Measurements from ENCODE around the gene SLC1A3.

SLC1A3 gene

GRCh38 chr5:36682499-36682898 lies 76.1 kb downstream of the SLC1A3 start:
- FAIRE-seq, result no peak
- no peak for DNase-seq (ENCODE audit: insufficient read length, low spot score)

- DNase-seq (ENCODE audit: insufficient read length, low spot score) (no peak), FAIRE-seq (no peak)
Observed at GRCh38 chr5:36683821-36684434, 77.5 kb downstream of the SLC1A3 start.

DNA sequence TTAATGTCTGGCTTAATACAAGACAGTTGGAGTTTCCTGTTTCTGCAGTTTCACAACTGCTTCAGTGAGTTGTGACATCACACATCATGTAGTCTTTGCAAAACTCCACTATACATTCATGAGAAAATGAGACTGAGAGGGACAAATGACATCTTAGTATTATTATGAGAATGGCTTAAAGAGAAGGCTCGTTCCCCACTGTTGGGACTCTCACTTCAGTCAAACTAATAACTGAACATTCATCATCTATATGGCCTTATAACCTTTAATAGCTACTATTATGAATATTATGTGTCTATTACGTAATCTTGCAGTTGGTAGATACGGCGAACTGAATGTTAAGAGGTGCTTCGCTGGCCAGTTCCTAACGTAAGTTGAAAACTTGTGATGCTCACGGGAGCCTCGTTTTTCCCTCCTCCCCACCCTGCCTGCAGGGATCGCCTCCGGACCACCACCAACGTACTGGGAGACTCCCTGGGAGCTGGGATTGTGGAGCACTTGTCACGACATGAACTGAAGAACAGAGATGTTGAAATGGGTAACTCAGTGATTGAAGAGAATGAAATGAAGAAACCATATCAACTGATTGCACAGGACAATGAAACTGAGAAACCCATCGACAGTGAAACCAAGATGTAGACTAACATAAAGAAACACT lies 79.4 kb downstream of the SLC1A3 start:
- no peak for FAIRE-seq
- no peak for DNase-seq (ENCODE audit: insufficient read length, low spot score)

GRCh38 chr5:36686881-36687280 lies 80.5 kb downstream of the SLC1A3 start:
- FAIRE-seq, result no peak

DNA sequence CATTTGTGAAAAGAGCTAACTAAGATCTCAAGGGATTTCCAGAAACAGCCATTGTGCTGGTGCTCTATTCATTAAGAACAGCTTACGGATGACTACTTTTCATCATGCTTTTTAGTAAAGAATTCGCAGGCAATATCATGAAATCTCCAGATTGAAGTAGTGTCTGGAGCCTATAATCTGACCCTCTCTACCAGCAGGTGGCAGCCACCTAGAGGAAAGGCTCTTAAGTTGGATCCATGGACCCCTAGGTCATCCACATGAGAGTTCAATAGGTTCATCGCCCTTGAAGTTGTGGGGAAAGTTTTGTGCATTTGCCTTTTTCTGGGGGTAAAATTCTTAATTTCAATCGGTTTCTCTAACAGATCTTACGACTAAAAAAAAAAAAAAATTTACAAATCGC lies 82.3 kb downstream of the SLC1A3 start:
- FAIRE-seq, result no peak
- peak; percentile 35 for DNase-seq (ENCODE audit: insufficient read length, low spot score)

More at GRCh38 chr5:36686881-36687280, 80.5 kb downstream of the SLC1A3 start:
- no peak for DNase-seq (ENCODE audit: insufficient read length, low spot score)

DNA sequence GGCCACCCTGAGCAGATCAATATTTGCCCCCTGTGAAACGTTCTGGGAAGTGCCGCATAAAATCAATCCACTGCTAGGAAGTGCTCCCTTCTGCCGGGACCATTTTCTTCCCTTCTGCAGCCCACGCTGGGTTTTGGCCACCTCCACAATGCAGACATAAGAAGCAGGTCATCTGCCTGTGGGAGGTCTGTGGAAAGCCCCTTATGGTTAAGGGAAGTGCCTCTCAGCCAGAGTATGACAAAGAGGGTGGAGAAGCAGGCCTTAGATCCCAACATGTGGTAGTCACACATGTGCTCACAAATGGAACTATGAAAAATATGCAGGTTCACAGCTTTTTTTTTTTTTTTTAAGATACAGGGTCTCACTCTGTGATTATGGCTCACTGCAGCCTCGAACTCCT lies 82.8 kb downstream of the SLC1A3 start:
- FAIRE-seq, result no peak

DNA sequence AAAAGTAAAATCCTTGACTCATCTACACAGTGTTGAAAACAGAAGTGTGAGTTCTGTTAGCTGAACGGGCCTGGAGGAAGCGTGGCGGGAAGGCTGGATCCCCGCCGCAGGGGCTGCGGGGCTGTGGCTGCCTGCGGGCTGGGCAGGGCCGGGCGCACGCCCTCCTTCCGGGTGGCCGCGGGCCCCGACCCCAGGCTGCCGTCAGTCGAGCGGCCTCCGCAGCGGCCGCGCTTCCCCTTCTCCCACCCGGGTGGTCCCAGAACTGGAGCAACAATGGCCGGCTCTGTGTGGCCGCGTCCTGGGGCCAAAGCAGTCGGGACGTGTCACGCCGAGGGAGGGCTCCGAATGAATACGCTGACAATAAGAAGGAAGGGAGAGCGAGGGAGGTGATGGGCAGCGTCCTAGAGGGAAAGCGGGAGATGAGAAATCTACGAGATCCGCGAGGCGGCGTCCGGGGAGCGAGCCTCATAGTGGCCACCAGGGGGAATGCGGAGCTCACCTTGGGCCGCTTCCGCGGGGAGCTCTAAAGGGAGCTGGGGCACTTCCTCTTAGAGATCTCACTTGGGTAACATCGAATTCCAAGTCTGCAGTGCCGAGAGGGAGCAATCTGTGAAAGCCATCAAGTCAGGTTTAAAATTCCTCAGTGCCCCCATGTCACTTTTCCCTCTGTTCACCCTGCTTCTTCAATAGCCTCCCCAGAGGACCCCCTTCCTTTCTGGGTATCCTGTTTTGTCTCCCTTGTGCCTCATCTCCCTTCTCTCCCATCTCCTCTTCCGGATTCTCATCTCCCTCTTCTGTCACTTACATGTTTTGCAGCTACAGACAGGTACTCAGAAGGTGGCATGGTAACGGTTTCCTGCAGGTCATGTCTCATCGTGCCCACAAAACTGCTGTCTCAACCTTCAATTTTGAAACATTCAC lies 83.9 kb downstream of the SLC1A3 start:
- peak; percentile 91 for FAIRE-seq

More for the DNA sequence above, 82.8 kb downstream of the SLC1A3 start:
- no peak for DNase-seq (ENCODE audit: insufficient read length, low spot score)

GRCh38 chr5:36691226-36691625 lies 84.8 kb downstream of the SLC1A3 start:
- FAIRE-seq, result no peak

More for the DNA sequence above, 83.9 kb downstream of the SLC1A3 start:
- peak; percentile 96 for DNase-seq (ENCODE audit: insufficient read length, low spot score)

GRCh38 chr5:36691696-36692371 lies 85.4 kb downstream of the SLC1A3 start:
- FAIRE-seq (no peak), DNase-seq (ENCODE audit: insufficient read length, low spot score) (no peak)

More at GRCh38 chr5:36691226-36691625, 84.8 kb downstream of the SLC1A3 start:
- DNase-seq (ENCODE audit: insufficient read length, low spot score), result no peak

GRCh38 chr5:36692791-36693763 lies 86.7 kb downstream of the SLC1A3 start:
- DNase-seq (ENCODE audit: insufficient read length, low spot score) (peak; percentile 87), FAIRE-seq (peak; percentile 42)

DNA sequence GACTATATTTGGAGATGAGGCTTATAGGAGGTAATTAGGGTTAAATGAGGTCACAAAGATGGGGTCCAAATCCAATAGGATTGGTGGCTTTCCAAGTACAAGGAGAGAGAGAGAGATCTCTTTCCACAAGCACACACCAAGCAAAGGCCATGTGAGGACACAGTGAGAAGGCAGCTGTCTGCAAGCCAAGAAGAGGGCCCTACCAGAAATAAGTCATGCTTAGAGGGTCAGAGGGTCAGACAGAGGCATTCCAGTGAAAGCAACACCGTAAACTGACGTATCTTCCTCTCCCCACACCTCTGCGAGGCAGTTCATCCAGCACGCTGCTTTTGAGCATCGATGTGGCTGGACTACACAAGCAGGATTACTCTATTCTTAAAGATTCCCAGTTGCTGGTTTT lies 87.9 kb downstream of the SLC1A3 start:
- DNase-seq (ENCODE audit: insufficient read length, low spot score) (no peak), FAIRE-seq (no peak)

DNA sequence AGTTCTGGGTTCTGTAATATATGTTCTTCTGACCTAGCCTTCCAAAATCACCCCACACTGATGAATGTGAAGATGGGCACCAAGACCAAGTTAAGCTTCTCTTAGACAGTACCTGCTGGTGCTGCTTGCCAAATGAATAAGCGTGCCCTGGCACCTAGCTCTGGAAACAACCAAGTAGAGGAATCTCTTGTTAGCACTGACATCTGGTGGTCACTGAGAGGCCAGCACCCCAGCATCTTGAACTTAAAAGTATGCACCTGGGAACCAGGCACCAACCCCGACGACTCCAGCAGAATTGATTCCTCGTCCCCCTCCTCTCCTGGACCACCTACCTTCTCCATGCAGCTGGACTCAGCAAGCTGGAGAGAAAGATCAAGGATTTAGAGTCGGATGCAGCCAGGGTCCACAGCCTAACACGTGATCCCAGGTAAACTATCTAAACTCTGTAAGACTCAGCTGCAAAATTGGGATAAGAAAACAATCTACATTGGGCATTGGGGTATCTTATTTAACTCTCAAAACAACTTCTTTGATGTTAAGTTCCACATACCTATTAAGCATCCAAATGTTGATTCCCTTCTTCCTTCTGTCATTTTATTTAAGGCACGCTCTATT lies 89.8 kb downstream of the SLC1A3 start:
- FAIRE-seq (peak; percentile 69), DNase-seq (ENCODE audit: insufficient read length, low spot score) (peak; percentile 78)

GRCh38 chr5:36698031-36698430 lies 91.6 kb downstream of the SLC1A3 start:
- no peak for FAIRE-seq
- DNase-seq (ENCODE audit: insufficient read length, low spot score), result no peak

DNA sequence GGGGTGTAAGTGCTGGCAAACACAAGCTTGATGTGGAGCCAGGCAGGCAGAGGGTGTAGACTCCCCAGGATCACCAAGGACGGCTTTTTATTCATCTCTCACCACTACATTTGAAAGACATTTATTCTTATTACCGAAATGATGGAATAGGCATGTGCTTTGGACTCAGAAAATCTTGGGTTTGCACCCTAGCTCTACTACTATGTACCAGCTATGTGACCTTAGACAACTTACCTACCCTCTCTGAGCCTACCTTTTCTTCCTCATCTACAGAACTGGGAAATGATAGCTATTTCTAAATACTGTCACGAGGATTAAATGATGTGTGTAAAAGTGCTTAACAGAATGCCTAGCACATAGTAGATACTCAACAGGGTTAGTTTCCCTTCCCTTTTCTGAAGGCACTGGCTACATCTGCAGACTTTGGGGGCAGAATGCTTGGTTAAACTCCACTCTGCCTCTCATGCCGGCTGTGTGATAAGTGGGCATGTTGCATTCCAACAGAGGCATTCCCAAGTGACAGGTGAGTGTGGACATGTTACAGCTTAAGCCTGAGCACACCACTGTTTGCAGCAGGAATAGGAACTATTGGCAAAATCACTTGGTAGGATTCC lies 94.8 kb downstream of the SLC1A3 start:
- peak; percentile 20 for FAIRE-seq
- DNase-seq (ENCODE audit: insufficient read length, low spot score), result no peak

DNA sequence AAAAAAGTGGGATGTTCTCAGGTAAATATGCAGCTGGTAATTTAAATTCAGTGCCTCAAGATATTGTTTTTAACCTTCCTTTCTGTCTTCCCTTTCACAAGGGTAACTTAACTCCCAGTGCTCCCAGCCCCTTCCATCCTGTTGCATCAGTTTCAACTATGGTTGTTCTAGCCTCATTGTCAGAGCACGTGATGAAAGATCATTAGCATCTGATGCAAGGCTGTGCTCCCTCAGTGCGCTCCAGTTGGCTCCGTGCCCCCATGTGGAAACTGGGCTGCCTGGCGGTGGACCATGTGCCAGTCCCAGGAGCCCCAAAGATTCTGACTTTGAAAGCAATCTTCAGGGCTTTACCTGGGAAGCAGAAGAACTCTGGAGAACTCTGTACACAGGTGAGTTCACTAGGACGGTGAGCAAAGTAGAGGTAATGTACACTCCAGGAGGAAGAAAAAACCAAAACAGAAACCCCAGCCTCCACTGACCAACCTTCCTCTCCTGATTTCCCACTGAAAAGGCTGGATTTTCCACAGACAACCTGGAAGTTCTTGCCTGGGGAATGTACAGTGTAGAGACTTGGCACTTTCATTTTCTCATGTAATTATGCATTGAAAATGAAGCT lies 96.9 kb downstream of the SLC1A3 start:
- FAIRE-seq, result peak; percentile 4
- no peak for DNase-seq (ENCODE audit: insufficient read length, low spot score)

- FAIRE-seq (no peak), DNase-seq (ENCODE audit: insufficient read length, low spot score) (no peak)
Observed at GRCh38 chr5:36704131-36704530, 97.7 kb downstream of the SLC1A3 start.

DNA sequence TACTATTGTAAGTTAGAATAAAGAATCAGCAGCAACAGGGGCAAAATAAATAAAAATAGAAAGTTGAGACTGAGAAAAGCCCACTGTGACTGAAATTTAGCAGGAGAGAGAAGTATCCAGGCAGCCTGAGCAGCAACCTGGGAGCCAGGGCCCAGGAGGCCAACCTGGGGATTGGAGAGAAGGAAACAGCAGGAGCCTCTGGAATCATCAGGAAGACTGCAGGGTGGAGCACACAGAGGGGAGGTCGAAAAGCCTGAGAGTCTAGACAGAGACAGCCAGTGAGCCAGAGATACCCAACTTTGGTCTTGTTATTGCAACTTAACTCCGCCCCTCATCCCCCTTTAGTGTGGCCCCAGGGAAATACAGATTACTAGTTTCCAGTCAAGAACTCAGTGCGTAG lies 98.6 kb downstream of the SLC1A3 start:
- DNase-seq (ENCODE audit: insufficient read length, low spot score), result no peak
- FAIRE-seq, result no peak

DNA sequence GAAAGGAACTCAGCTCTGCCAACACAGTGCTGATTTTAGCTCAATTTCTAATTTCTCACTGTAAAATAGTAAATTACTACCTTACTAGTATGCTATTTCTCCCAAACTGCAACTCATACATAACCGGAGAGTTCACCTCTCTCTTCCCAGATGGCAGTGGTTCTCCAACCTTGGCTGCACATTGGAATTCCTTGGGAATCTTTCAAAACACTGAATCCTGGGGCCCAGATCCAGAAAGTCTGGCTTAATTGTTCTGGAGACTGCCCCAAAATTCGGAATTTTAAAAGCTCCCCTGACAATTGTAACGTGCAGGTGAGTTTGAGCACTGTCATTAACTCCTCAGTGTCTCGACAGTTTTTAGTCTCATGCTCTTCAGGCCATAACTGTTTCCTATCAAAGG lies 100.3 kb downstream of the SLC1A3 start:
- no peak for FAIRE-seq

More for the DNA sequence above, 100.3 kb downstream of the SLC1A3 start:
- no peak for DNase-seq (ENCODE audit: insufficient read length, low spot score)
